ENCODE measurements around the gene SELENBP1.

GRCh38 chr1:151372058-151372934 is at the start of gene SELENBP1:
- TF ChIP-seq POLR2A (IDR thresholded peaks at IDR 0.05) (peak; percentile 63 to 64), CTCF (IDR thresholded peaks at IDR 0.05) (no peak)
